HG03135 (cell line): ENCODE data around the gene RANBP10.

Source experiments
- ATAC-seq: cut with Tn5 transposase; IDR thresholded peaks from one replicate; pipeline ENCODE4 v1.9.1; 2021; ENCODE audit warnings: mild to moderate bottlenecking, moderate library complexity; ENCODE audit not compliant: unreplicated experiment

Gene RANBP10

DNA sequence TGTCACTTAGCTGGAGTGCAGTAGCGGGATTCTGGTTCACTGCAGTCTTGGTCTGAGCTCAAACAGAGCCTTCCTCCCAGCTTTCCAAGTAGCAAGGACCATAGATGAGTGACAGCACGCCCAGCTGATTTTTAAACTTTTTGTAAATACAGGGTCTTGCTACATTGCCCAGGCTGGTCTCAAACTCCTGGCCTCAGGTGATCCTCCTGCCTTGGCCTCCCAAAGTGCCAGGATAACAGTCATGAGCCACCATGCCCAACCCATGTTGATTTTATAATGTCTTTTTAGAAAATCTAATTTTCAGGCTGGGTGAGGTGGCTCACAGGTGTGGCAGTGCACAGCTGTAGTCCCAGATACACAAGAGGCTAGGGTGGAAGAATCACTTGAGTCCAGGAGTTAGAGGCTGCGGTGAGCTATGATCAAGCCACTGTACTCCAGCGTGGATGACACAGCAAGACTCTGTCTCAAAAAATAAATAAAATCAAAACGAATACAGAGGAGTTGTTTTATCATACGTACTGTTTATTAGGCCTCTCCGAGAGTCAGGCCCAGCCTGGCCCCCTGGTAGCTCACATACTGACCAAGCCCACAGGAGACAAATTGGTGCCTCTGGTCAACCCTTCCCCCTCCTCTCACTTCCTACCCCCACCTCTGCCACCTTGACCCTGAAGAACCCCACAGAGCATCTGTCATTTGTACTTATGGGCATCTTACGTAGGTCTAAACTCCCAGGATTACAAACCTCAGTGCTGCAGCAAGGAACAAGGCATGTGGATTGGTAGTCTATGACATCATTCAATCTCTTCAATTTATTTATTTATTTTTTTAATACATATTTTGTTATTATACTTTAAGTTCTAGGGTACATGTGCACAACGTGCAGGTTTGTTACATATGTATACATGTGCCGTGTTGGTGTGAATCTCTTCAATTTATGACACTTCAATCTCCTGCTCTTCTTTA is 126.1 kb downstream of the RANBP10 start:
- ATAC-seq, result no peak

DNA sequence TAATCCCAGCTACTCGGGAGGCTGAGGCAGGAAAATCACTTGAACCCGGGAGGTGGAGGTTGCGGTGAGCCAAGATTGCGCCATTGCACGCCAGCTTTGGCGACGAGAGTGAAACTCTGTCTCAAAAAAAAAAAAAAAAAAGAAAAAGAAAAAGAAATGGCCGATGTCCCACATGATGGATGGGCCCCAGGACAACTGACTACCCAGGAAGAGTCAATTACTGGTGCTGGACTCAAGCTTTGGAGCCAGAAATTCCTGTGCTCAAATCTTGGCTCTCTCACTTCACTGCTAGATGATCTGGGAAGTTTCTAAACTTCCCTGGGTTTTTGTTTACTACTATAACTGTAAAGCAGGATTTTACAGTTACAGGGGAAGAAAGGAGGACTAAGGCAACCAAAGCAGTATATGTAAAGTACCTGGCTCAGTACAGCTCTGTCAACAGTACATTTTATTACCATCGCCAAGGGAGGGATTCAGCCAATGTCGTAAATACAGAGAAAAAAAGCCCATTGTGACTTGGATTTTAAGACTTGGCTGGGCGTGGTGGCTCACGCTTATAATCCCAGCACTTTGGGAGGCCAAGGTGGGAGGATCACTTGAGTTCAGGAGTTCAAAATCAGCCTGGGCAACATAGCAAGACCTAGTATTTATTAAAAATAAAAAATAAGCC is 127.9 kb downstream of the RANBP10 start:
- no peak for ATAC-seq

DNA sequence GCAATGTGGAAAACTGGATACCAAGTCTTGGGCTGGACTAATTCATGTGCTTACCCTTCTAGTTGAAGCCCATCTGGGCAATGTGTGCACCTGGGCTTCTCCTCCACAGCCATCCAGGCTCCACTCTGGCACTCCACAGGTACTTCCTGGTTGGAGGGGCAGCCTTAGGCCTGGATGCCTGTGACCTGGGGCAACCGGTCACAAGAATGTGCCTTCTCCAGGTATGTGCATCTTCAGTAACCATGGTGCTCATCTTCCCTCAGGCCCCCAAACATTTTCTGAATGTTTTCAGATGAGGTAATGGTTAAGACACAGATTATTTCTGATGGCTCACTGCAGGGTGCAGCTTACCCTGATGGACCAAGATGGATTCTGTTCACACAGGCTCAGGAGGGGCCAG is 128.6 kb downstream of the RANBP10 start:
- ATAC-seq, result no peak

GRCh38 chr16:67676939-67677338 is 129.4 kb downstream of the RANBP10 start:
- no peak for ATAC-seq

- no peak for ATAC-seq
Measured at GRCh38 chr16:67676516-67676915, 129.8 kb downstream of the RANBP10 start.

GRCh38 chr16:67675999-67676398 is 130.4 kb downstream of the RANBP10 start:
- no peak for ATAC-seq

DNA sequence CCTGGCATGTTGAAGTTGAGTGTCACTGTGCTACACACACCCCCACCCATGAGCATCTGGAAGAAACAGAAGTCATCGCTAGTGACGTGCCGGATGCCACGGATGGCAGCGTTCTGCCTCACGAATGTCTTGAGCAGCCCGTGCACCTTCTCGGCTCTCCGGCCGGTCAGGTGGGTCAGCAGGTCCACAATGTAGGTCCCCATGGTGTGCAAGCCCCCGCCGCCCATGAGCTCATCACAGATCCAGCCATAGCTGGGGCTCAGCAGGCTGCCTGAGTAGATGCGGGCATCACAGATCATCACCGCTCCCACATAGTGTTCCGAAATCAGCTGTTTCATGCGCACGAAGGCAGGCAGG is 130.8 kb downstream of the RANBP10 start:
- no peak for ATAC-seq

DNA sequence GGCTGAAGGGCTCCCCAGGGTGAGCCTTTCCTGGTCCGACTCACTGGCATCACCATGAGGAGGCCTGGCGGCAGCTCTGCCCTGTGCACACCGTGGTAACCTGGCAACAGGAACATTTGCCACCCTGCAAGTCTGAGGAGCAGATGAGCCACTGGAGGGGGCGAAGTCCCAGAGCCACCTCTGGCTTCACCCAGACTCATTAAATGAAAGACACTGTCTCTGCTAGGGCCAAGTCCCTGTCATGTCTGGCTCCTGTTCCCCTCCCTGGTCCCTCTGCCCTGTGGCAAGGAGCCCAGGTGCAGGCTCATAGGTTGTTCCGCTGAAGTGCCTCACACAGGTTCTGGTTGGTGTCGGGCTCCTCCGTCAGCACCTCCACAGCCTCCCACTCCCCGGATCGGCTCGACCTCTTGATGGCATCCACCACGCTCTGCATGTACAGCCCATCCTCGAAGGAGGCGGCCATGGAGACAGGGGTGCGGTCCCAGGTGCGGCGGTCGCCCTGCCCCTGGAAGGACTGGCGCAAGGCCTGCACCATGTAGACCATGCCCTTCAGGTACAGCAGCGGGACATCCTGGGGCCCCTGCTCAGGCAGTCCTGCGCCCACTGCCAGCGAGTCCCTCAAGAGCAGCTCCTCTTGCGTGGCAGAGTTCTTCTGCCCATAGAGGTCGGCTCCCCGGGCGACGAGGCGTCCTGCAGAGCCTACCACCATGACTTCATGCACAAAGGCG is 131.3 kb downstream of the RANBP10 start:
- ATAC-seq, result no peak

- no peak for ATAC-seq
Measured at GRCh38 chr16:67673712-67674580, 132.4 kb downstream of the RANBP10 start.
